GM18505 (cell line): ENCODE measurements around the gene ENPP7.

Experiments
- ATAC-seq: cut with Tn5 transposase; IDR thresholded peaks from one replicate; pipeline ENCODE4 v1.9.1; 2021; ENCODE audit not compliant: unreplicated experiment
- POLR2A ChIP-seq: IDR thresholded peaks from 4 replicates; pipeline ENCODE4 v1.6.1; 2011; ENCODE audit warnings: borderline replicate concordance; ENCODE audit not compliant: insufficient read depth, insufficient read length; ENCODE audit errors: extremely low read depth

The ENPP7 gene, protein sequence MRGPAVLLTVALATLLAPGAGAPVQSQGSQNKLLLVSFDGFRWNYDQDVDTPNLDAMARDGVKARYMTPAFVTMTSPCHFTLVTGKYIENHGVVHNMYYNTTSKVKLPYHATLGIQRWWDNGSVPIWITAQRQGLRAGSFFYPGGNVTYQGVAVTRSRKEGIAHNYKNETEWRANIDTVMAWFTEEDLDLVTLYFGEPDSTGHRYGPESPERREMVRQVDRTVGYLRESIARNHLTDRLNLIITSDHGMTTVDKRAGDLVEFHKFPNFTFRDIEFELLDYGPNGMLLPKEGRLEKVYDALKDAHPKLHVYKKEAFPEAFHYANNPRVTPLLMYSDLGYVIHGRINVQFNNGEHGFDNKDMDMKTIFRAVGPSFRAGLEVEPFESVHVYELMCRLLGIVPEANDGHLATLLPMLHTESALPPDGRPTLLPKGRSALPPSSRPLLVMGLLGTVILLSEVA

DNA sequence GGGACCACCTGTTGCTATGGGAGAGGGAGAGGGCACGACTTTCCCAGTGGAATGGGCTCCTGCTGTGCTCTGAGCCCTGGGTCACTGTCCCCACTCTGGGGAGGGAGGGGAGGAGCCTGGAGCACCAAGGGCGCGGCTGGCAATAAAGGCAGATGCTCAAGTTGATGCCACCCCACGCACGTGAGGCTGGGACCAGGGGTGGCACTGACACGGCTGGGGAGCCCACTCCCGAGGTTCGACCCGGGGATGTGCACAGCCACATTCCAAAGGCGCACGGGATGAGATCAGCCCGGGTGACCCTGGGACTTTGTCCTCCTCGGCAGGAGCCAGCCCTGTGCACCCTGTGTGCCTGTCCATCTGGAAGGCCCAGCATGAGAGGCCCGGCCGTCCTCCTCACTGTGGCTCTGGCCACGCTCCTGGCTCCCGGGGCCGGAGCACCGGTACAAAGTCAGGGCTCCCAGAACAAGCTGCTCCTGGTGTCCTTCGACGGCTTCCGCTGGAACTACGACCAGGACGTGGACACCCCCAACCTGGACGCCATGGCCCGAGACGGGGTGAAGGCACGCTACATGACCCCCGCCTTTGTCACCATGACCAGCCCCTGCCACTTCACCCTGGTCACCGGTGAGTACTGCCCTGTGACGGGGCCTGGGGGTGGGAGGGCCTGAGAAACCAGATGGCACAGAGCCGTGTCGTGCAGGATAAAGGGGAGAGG, at the start of gene ENPP7:
Gene ENPP7, plus strand, starts transcription at position 175 of the 715 bp plus-strand sequence. Its CDS starts 197 bp downstream, at position 372.
- no peak for ATAC-seq
- TF ChIP-seq POLR2A: no peak

DNA sequence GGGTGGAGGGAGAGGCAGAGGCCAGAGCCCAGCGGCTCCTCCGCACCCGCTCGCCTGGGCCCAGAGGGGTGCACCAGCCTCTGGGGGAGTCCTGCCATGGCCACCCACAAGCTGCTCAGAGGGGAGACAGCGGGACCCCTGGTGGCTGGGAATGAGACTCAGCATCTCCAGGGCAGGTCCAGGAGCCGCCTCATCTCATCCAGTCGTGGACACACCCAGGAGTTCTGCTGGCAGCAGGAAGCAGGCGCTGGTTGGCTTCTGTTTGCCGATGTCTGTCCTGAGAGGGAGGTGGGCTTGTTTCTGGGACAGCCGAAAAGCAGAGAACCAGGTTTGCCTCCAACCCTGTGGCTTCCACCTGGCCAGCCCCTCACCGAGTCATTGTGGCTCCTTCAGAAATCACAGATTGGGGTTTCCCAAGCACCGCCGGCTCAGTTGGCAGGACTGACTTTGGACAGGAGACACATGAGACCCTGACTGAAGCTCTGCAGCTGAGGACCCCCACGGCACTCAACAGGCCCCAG, 49.6 kb upstream of the ENPP7 start:
- ATAC-seq: no peak
- TF ChIP-seq POLR2A: no peak

DNA sequence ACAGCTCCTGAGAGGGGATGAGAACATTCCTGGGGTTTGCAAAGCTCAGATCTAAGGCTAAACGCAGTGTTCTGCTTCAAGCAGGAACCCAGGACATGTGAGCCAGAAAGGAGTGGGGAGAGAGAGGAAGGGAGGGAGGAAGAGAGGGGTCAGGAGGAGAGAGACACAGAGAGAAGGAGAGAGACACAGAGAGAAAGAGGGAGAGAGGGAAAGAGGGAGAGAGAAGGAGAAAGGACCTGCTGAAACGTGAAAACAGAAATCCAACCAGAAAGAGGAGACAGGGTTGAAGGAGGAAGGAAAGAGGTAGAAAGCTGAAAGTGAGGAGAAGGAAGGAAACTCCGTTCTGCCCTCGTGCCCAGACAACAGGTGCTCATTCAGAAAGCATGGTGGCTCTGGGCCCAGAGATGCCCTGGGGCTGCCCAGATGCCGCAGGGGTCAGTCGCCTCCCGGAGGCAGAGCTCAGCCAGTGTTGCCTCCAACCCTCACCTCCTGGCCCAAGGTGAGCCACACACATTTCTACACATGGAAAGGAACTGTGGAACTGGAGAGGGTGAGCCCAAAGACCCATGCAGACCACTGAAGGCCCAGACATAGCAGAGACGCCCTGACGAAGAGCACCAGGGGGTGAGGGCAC, 49.0 kb upstream of the ENPP7 start:
- no peak for ATAC-seq
- no peak for TF ChIP-seq POLR2A

DNA sequence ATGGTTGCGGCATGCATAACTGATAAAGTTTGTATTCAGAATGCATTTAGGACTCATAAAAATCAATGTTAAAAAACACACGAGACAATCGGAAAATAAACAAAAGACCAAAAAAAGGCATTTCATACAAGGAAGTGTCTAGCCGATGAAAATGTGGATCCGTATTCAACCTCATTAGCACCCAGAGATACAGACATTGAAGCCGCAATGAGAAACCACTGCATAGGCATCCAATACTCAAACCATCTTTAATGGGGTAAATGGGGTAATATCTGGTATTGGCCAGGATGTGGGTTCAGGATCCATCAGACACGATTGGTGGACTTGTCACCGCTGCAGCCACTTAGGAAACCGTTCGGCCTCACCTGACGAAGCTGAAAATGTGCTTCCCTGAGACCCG, 47.4 kb upstream of the ENPP7 start:
- TF ChIP-seq POLR2A: no peak
- no peak for ATAC-seq

DNA sequence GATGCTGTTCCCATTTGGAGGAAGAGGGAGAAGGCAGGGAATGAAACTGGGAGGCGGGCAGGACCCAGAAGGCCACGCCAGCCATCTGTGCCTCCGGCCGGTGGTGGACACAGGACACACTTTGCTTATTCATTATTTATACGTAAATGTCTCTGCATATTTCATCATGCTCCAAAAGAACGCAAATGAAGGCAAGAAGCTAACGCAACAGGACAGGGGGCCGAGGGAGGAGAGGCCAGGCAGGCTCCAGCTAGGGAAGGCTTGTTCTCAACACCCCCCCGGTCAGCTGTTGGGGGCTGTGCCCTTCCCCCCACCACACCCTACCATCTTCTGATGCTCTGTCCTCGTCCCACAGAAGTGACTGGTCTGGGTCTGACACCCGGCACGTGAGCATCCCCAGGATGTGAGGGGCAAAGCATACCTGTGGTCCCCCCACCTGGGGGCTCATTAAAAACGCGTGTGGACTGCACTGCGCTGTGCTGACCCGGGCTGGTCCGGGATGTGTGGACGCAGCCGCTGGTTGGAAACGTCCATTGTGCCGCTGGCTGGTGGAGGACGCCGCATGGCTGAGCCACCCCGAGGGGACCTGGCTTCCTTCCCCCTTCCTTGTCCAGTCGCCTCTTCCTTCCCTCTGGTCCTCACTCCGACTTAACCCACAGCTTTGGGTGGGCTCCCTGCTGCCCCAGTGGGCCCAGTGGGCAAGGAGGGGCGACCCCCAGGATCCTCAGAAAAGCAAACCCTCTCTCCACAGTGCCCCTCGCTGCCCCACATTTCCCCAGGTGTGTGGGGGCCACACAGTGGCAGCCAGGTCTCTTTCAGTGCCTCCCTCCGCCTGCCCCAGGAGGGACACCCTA, 46.4 kb upstream of the ENPP7 start:
- ATAC-seq: no peak
- TF ChIP-seq POLR2A: no peak

DNA sequence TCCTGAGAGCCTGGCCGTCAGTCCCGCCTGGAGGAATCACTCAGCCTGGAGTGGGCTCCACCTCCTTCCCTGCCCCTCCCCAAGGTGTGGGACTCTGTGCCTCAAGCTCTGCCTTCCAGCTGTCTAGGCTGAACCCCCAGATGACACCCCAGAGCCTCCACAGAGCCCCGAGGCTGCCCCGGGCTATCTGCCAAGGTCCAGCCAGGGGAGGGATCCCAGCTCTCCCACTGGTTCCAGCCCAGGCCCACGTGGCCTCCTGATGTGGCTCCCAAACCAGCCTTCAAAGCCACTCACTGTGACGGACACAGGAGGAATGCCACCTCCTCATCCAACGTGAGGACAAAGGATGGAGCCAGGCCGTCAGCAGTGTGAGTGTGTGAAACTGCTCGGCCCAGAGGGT, 45.6 kb upstream of the ENPP7 start:
- no peak for ATAC-seq
- TF ChIP-seq POLR2A: no peak

DNA sequence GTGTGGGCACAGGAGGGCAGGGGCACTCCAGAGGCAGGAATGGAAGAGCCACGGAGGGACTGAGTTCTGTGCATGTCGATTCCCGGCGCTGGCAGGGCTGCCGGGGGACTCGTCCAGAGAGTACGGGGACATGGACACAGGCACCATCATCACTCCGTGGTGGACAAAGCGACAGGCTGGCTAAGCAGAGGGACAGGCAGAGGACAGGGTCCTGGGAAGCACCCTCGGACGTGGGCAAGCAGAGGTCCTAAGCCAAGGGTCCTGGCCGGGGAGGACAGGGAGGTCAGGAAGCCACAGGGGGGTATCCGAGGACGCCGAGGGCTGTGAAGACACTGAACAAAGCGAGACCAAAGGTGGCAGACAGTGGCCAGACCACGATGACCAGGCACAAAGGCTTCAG, 44.3 kb upstream of the ENPP7 start:
- no peak for ATAC-seq
- no peak for TF ChIP-seq POLR2A

DNA sequence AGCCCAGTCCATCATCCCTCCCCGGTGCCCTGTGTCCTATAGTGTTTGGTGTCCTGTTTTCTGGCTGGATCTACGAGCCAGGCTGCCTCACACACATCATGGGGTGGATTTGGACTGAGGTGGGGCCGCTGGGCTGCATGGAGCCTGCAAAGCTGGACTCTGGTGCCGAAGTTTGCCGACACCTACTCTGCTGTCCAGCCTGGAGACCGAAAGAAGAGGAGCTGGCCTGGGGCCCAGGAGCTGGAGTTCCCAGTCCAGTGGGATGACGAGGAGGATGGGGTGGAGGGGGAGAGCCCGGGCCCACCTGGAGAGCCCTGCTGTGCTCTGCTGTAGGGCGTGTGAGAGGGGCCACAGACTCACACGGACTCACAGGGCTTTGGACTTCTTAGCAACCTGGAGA, 40.3 kb upstream of the ENPP7 start:
- no peak for ATAC-seq
- no peak for TF ChIP-seq POLR2A

DNA sequence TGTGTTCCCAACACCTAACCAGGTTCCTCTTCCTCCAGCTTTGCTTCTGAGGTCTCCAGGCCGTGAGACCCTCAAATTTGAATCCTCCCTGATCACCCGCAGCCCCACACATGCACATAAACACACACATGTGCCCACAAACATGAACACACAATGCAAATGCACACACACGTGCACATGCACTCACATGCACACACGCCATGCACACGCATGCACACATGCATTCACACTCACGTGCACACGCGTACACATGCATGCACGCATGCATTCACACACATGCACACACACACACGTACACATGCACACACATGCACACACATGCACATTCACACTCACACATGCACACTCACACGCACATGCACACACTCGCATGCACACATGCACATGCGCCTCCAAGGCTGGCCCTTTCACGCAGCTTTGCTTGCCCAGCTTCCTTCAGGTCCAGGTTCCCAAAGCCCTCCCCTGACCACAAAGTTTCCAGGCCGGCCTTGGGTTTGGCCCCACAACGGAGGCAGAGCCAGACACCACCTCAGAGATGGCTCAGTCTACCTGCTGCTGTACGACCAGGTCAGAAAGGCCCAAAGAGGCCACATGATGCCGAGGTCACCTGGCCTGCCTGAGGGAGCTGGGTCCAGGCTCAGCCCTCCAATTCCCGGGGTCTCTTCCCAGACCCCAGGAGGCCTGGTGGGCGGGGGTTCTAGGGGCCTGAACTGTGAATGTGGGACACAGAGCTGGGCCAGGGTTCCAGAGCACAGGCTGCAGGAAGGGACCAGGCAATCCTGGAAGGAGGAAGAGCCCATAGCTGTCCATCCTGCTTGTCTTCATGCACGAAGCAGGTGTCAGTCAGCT, 39.5 kb upstream of the ENPP7 start:
- no peak for TF ChIP-seq POLR2A
- ATAC-seq: no peak

DNA sequence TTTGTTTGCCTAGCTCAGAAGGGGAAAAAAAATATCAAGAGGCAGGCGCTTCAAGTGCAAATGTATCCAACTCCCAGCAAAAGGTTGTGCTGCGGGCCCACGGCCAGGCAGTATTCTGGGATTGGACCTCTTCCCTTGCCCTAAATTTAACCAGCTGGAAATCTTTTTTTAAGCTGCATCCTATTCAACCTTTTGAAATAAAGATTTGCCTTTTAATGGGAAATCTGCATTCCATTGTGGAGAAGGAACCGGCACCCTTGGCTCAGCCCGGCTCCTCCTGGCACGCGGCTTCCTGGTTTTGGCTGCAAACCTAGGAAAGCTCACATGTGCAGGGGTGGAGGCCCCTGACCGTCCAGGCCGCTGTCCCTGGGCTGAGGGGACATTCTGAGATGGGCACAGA, 38.8 kb upstream of the ENPP7 start:
- no peak for ATAC-seq
- no peak for TF ChIP-seq POLR2A

DNA sequence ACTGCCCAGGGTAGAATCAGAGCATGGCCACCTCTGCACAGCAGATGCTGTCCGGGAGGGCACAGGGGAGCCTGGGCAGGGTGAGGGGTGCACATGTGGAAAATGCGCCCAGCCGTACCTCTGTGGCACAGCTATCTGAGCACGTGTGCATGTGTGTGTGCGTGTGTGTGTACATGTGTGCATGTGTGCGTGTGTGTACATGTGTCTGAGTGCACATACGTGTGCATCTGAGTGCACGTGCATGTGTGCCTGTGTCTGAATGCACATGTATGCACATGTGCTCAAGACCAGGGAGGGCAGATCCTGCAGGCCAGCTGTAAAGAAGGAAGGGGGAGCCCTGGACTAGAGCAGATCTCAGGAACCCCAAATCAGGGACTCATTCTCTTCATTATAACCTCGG, 37.3 kb upstream of the ENPP7 start:
- TF ChIP-seq POLR2A: no peak
- no peak for ATAC-seq

DNA sequence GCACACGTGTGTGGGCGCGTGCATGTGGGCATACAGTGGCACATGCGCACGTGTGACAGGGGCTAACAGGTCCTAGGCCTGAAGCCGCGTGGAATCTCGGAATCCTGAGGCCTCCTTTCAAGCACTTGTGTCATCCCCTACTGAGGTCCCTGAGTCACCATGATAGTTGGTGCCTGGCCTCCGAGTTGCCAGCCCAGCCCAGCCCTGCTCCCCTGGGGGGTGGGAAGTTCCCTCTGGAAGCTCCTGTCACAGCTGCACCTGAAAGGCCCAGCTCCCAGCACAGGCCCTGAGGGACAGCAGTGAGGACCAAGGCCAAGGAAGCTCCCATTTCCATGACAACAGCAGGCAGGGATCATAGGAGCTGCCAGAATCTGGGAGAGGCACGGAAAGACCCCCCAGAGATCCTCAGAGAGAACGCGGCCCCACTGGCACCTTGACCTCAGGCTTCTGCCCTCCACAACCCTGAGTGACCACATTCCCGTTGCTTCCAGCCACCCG, 35.4 kb upstream of the ENPP7 start:
- no peak for TF ChIP-seq POLR2A
- no peak for ATAC-seq
